T1000 (cell line): ENCODE data around the gene ARL5B.

Experiments
- DNase-seq: peaks from one replicate; lab custom pipeline; 2025; ENCODE audit warnings: mixed read lengths; lab: John Stamatoyannopoulos, UW

ARL5B gene

GRCh38 chr10:18658271-18659124, 733 bp upstream of the ARL5B start:
- DNase-seq: no peak

DNA sequence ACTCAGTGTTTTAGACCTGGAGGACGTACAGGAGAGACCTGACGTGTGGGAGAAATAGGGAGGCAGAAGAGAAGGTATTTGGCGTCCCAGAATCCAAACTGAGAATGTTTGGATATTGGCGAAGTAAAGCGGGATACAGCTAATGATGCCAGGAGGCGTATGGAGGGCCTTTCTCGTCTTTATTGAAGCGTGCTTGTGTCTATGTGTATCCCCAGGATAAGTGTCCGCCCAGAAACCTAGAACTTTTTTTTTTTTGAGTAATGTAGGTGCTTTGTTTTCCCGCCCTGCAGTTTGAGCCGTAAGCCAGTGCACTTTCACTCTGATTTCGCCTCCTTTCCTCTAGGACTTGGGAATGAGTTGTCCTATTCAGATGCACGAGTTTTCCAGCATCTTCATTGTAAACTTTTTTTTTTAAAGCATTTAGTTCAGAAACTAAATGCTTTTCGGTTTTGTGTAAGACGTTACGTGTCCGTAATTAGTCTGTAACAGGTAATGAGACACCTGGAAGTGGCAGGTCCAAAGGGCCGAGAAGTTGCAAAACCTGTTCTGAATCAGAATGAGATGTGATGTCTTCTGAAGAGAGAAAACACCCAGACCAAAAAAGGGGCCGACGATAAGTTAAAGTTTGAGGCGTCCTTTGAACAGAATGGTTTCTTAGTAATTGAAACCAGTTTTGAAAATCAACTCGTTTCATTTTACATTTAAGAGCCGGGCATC, 746 bp downstream of the ARL5B start:
- no peak for DNase-seq

DNA sequence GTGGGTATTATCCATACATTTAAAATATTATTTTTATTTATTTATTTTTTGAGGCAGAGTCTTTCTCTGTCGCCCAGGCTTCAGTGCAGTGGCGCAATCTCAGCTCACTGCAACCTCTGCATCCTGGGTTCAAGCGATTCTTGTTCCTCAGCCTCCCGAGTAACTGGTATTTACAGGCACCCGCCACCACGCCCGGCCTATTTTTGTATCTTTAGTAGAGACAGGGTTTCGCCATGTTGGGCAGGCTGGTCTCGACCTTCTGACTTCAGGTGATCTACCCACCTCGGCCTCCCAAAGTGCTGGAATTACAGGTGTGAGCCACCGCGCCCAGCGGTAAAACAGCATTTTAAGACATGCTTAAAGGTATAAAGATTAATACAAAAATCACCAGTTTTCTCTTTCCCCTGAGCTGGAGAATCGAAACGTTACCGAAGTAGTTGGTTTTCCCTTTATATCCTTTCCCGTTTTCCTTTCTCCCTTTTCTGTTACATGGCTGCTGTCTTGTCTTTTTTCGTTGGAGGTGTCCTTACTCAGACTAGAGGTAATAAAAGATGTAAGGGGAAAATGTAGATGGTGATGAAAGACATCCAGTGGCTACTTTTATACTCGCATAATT, 1.7 kb downstream of the ARL5B start:
- DNase-seq: no peak

GRCh38 chr10:18664841-18665478, 5.7 kb downstream of the ARL5B start:
- DNase-seq: no peak

DNA sequence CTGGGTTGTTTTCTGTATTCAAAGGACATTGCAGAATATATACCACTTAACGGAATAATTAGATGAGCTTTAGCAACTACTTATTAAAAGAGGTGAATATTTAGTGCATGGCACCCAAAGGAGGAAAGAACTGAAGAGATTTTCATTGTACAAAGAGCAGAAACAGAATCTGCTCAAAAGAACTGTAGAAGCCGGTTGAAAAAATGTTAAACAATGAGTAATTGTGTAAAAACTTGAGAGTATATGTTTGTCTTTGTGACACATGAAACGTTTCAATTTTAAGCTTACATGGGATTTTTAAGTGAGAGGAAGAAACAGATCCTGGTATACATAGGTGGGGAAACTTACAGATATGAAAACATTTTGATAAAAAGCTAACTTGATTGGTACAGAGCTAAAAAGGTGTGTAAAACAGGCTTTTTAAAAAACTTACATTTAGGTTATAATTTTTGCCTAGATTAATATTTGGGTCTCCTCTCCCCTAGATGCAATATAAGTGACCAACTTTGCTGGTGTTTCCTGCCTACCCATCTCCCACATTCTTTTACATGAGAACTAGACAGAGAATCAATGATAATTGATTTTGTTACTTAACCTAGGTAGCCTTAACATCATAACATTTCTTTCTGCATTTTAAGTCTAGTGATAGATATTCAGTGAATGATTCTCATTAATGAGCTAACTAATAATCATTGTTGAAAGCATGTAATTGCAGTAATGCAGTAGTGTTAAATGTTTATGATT, 6.8 kb downstream of the ARL5B start:
- DNase-seq: no peak

GRCh38 chr10:18666810-18667209, 7.6 kb downstream of the ARL5B start:
- no peak for DNase-seq

DNA sequence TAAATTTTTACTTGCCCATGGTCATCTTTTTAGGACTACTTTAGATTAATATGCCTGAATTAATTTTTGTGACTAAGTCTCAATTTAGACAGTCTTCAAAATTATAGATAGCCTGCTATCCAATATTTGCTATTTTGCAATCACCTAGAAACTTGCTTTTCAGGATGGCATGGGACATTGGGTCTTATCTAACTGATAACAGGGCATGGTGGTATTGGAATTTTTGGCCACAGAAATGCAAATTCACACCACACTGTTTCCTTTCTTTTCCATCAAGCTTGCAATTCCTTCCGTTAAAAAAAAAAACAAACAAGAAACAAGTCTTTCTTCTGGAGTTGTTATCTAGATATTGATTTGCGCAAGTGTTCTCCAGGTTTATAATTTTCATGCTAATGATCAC, 8.8 kb downstream of the ARL5B start:
- DNase-seq: no peak

GRCh38 chr10:18675086-18675801, 16.0 kb downstream of the ARL5B start:
- no peak for DNase-seq

DNA sequence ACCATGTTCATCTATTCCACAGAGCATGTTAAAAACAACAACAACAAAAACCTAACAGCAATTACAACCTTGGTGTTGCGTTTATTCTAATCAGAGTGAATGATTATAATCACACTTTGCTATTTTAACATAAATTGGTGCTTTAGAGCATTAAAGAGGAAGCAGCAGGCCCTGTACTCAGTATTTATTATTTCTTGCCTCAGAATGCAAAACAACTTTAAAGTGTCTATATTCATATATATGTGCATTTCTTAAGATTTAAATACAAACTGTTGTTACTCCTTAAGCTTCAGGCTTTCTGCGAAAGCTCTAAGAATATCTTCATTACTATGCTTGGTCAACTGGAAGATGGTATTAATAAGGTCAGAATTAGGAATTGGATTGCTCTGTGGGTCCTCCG, 21.5 kb downstream of the ARL5B start:
- DNase-seq: no peak

DNA sequence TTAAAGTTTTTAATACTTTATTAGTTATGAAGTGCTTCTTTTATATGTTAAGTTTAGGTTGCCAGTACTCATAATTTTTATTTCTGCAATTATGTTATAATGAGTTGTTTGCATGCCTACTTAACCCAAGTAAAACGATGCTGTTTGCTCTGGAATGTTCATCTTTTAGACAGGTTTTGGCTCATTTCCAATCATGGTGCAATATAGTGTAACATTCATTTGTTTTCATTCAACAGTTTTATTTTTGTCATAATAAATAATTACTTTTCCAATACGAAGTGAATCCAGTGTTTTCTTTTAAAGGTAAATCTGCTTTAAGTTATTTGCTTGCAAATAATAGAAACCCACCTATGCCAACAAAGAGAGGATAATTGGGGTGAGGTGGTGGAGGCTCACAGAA, 22.1 kb downstream of the ARL5B start:
- no peak for DNase-seq

GRCh38 chr10:18681971-18682411, 22.8 kb downstream of the ARL5B start:
- peak; percentile 27 for DNase-seq

GRCh38 chr10:18683427-18683826, 24.2 kb downstream of the ARL5B start:
- no peak for DNase-seq

GRCh38 chr10:18684416-18684815, 25.2 kb downstream of the ARL5B start:
- no peak for DNase-seq

GRCh38 chr10:18684953-18685352, 25.7 kb downstream of the ARL5B start:
- DNase-seq: no peak

DNA sequence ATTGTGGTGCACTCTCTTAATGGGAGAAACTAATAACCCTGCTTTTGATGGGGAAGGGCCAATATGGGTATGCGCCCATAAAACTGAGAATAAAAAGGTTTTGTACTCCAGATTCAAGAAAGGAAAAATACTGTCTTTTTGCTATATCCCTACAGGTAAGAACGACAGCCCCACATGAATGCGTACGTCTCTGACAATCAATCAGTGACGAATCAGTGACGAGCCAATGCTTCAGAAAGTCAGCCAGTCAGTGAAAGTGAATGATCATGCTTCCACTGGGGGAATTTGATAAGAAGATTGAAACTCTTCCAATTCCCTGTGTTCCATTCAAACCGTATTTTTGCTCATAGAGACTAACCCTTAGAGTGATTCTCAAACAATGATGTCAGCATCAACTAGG, 26.3 kb downstream of the ARL5B start:
- DNase-seq: no peak

DNA sequence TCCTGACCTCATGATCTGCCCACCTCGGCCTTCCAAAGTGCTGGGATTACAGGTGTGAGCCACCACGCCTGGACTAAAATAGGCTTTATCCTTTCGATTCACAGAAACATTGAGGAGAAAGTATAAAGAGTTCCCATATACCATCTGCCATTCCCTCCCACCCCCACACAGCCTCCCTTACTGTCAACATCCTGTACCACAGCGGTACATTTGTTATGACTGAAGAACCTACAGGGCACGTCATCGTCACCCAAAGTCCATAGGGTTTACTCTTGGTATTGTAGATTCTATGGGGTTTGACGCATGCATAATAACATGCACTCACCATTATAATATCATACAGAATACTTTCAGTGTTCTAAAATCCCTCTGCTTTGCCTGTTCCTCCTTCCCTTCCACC, 28.0 kb downstream of the ARL5B start:
- no peak for DNase-seq

DNA sequence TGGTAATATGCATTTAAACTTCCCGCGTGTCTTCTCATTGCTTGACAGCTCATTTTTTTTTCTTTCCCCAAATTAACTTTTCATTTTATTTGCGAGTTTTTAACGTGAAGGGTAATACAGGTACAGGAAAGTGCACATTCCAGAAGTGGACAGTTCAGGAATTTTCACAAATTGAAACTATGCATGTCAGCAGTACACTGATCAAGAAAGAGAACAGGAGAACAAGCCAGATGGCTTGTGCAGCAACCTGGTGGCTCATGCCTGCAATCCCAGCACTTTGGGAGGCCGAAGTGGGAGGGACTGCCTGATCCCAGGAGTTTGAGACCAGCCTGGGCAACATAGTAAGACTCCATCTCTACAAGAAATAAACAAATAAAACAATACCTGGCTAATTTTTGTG, 28.5 kb downstream of the ARL5B start:
- DNase-seq: no peak

DNA sequence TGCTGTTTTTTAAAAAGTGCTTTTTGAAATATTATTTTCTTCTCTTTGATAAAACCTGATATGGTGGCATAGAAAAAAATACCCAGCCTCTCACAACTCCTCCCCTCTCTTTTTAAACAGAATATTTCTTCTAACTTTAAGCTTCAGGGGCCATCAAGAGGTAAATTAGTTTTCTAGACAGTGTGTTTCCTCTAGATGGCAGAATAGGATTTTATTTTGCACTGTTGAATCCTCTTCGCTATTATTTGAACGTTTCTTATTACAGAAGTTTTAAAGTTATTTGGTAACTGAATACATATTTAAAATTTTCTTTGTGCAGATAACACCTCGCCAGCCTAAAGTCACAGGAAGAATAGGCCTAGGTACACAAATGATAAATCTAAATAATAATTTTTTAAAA, 30.3 kb downstream of the ARL5B start:
- no peak for DNase-seq

DNA sequence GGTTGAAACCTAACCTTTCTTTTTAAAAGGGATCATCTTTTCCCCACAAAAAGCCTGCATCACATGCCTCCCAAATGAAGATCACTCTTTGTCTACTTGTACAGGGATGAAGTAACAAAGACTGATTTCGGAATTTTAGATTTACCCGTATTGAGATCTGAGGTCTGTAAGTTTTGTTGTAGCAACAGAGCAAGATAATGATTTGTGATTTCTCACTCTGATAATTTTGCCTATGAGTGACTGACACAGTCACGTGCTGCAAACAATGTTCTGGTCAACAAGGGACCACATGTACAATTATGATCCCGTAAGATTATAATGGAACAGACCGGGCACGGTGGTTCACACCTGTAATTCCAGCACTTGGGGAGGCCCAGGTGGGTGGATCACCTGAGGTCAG, 31.3 kb downstream of the ARL5B start:
- DNase-seq: no peak

DNA sequence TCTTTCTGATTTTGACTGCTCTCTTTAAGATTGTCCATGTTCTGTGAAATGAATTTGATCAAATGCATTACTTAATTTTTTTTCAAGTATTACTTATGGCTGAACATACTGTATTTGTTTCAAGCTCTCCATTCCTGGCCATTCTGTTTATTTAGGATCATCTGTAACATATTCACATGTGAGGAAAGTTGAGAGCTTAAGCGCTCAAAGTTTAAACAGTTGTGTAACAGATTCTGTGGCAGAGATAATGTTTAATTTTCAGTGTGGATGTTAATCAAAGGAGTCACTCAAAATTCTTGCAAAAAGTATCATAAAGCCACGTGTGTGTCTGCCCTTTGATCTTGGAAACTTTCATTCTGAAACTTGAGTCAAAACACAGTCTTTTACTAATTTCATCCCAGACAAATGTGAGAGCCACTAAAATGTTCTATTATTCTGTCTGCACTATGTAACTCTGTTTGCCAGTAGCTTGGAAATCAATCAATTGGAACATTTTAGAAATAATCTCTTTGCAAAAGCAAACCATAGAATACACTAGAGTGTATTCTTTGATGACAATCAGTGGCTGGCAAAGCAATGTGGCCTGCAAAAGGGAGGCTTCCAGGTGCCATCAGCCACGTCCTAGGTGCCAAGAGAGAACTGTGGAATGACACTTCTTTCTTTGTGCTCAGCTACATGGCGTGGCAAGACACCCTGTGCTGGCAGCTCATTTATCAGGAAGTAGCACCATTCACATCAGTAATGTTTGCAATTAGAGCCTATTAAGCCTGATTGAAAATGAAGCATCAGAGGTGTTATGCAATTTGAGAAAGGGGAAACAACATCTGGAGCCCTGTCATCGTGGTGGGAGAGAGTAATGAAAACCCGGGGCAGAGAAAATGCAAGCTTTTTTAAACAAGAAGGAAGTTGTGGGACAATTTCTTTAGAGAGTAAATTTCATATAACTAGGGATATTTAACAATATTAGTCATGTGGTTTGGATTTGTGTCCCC, 40.9 kb downstream of the ARL5B start:
- DNase-seq: no peak
